ENCODE measurements around the gene GNB1L. TPM values are rescaled to one million over a fixed set of nuclear protein-coding genes. Genes with fewer than 3 reads are reported as not detected.
A peak's percentile ranks its signal among the peaks of the same experiment; 100 is the strongest.

Gene GNB1L
- total and polyA plus RNA-seq, 10 of the 15 experiments (the other 5 are each of a cell fraction or from before 2014, with no cell fraction given), result 0.21 to 19.4 (median 6.8) TPM

GRCh38 chr22:19896665-19897355 is 42.1 kb upstream of the GNB1L start:
- ChIA-PET POLR2A (no interaction called here), RAD21 (ENCODE audit: unreplicated experiment) (interaction anchor here (0.8 kb wide), 2 partner anchors 124 to 166 kb away, joined by 3 read pairs; no protein-coding TSS in a partner anchor), SMC1A (ENCODE audit: uncharacterized antibody, unreplicated experiment) (interaction anchor here (0.8 kb wide), 1 partner anchor 41 kb away, joined by 3 read pairs; no protein-coding TSS in a partner anchor), CTCF (no interaction called here)
- H3K4me2 ChIP-seq (ENCODE audit: control insufficient read depth, insufficient read depth), result no peak overlapping the region
- H4K20me1 ChIP-seq (ENCODE audit: control insufficient read depth, insufficient read depth), result no peaks in the 10 kb centered on the region
- in situ Hi-C loops (cut with MboI) (no loop called here), intact Hi-C loops (cut with micrococcal nuclease; ENCODE audit: unreplicated experiment) (no loop called here)
- no peak overlapping the region for H3K27ac ChIP-seq (ENCODE audit: control insufficient read depth, insufficient read depth)
- 63% methylated on average over 14 of the region's 15 CpGs for WGBS (ENCODE audit: insufficient coverage, insufficient replicate concordance, low lambda C conversion rate, missing lambda C conversion rate)
- H3K4me3 ChIP-seq, result no peak overlapping the region
- H3K36me3 ChIP-seq (ENCODE audit: control insufficient read depth in 2 of 2, insufficient read depth in 2 of 2, low read length in 1 of 2), result no peaks in the 10 kb centered on the region; a peak in 1 of 4 replicates
- TF ChIP-seq USF1 (IDR thresholded peaks at IDR 0.05; ENCODE audit: borderline replicate concordance, extremely low read length, insufficient read depth, low read depth, low read length) (peak; percentile 10), GATAD2B (conservative IDR thresholded peaks at IDR 0.05; ENCODE audit: low read depth) (no peak)
- H2AFZ ChIP-seq (ENCODE audit: control insufficient read depth, low read depth, low read length), result no peak overlapping the region
- H3K9me3 ChIP-seq (replicated peaks; ENCODE audit: control insufficient read depth, insufficient read depth, low read length), result no peaks in the 10 kb centered on the region
- no peaks in the 10 kb centered on the region for H3K79me2 ChIP-seq (ENCODE audit: control insufficient read depth, insufficient read depth, low read length)
- DNase-seq (ENCODE audit: low read depth, low spot score) (no peak), ATAC-seq (no peak; the same call in 2 of the 3 replicates), FAIRE-seq (no peak)
- peaks cover 8% of the 10 kb centered on the region for H3K4me1 ChIP-seq (ENCODE audit: control insufficient read depth, insufficient read depth, low read length)
- no peak overlapping the region for H3K9ac ChIP-seq (ENCODE audit: control insufficient read depth, insufficient read depth, low read length)
- no TSS peak for BruUV-seq (replicated peaks)
- no peaks in the 10 kb centered on the region for H3K27me3 ChIP-seq (replicated peaks in 1 of 2; ENCODE audit: control insufficient read depth in 2 of 2, insufficient read depth in 2 of 2, low read length in 1 of 2)

DNA sequence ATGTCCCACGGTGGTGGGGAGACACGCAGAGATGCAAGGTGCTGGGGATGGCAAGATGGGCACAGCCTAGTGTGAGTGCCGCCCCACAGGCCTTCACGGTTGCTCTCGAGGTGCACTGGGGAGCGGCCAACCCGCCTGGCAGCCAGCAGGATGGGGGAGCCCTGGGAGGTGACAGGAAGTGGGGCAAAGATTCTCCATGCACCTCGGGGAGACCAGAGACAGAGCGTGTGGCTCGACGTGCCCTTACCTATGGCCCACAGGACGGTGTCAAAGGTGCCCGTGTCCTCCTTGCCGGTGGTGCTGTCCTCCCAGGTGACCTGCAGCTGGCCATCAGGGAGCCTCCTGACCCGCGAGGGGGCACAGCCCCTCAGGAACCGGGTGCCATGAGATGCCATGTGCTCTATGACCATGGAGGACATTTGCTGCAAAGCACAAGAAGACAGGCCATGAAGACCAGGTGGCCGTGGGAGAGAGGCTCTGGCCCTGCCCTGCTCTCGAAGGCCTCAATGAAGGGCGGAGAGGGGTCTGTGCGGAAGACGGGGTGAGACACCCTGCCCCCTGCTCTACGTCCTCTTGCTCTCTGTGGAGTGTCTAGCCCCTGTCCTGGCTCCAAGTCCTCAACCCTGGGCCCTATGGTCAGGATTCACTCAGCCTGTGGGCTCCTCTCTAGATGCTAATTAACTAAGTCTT is 40.6 kb upstream of the GNB1L start:
- ATAC-seq (no peak), FAIRE-seq (no peak), DNase-seq (ENCODE audit: low read depth, low spot score) (no peak)
- ChIA-PET SMC1A (ENCODE audit: uncharacterized antibody, unreplicated experiment) (no interaction called here), POLR2A (no interaction called here), RAD21 (ENCODE audit: unreplicated experiment) (no interaction called here), CTCF (no interaction called here)
- Histone ChIP-seq H3K4me1 (ENCODE audit: control insufficient read depth, insufficient read depth, low read length) (peaks cover 20% of the 10 kb centered on the region), H3K27me3 (replicated peaks in 1 of 2; ENCODE audit: control insufficient read depth in 2 of 2, insufficient read depth in 2 of 2, low read length in 1 of 2) (no peaks in the 10 kb centered on the region), H2AFZ (ENCODE audit: control insufficient read depth, low read depth, low read length) (no peak overlapping the region), H3K27ac (ENCODE audit: control insufficient read depth, insufficient read depth) (no peak overlapping the region), H3K79me2 (ENCODE audit: control insufficient read depth, insufficient read depth, low read length) (no peaks in the 10 kb centered on the region), H4K20me1 (ENCODE audit: control insufficient read depth, insufficient read depth) (no peaks in the 10 kb centered on the region), H3K36me3 (ENCODE audit: control insufficient read depth in 2 of 2, insufficient read depth in 2 of 2, low read length in 1 of 2) (no peaks in the 10 kb centered on the region), H3K4me3 (no peak overlapping the region), H3K9me3 (replicated peaks; ENCODE audit: control insufficient read depth, insufficient read depth, low read length) (no peaks in the 10 kb centered on the region), H3K9ac (ENCODE audit: control insufficient read depth, insufficient read depth, low read length) (no peak overlapping the region), H3K4me2 (ENCODE audit: control insufficient read depth, insufficient read depth) (no peak overlapping the region)
- intact Hi-C loops (cut with micrococcal nuclease; ENCODE audit: unreplicated experiment) (no loop called here), in situ Hi-C loops (cut with MboI) (no loop called here)
- no TSS peak for BruUV-seq (replicated peaks)
- 89% methylated on average over 23 of the region's 23 CpGs for WGBS (ENCODE audit: insufficient coverage, insufficient replicate concordance, low lambda C conversion rate, missing lambda C conversion rate)
- TF ChIP-seq KDM1A (IDR thresholded peaks at IDR 0.05; ENCODE audit: borderline replicate concordance), result no peak
- TF ChIP-seq ZNF622 (IDR thresholded peaks at IDR 0.05), result no peak
- TF ChIP-seq JUND (IDR thresholded peaks at IDR 0.05; ENCODE audit: low read depth, low read length), result no peak
- TF ChIP-seq TARDBP (IDR thresholded peaks at IDR 0.05; ENCODE audit: borderline replicate concordance), result no peak
- no peak for TF ChIP-seq MYC (IDR thresholded peaks at IDR 0.05; ENCODE audit: insufficient read depth, insufficient read length, insufficient replicate concordance, low read length, severe bottlenecking)
- TF ChIP-seq CBX5 (IDR thresholded peaks at IDR 0.05; ENCODE audit: low read depth), result no peak
- TF ChIP-seq POLR2A (IDR thresholded peaks at IDR 0.05; ENCODE audit: low read depth, low read length), result no peak
- TF ChIP-seq SRF (IDR thresholded peaks at IDR 0.05; ENCODE audit: low read depth in 2 of 2, low read length in 2 of 2), result no peak
- TF ChIP-seq, protein P1, sequence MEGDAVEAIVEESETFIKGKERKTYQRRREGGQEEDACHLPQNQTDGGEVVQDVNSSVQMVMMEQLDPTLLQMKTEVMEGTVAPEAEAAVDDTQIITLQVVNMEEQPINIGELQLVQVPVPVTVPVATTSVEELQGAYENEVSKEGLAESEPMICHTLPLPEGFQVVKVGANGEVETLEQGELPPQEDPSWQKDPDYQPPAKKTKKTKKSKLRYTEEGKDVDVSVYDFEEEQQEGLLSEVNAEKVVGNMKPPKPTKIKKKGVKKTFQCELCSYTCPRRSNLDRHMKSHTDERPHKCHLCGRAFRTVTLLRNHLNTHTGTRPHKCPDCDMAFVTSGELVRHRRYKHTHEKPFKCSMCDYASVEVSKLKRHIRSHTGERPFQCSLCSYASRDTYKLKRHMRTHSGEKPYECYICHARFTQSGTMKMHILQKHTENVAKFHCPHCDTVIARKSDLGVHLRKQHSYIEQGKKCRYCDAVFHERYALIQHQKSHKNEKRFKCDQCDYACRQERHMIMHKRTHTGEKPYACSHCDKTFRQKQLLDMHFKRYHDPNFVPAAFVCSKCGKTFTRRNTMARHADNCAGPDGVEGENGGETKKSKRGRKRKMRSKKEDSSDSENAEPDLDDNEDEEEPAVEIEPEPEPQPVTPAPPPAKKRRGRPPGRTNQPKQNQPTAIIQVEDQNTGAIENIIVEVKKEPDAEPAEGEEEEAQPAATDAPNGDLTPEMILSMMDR (IDR thresholded peaks at IDR 0.05 in 2 of 3, conservative IDR thresholded peaks at IDR 0.05 in 1 of 3; ENCODE audit: control insufficient read depth in 2 of 3, extremely low read depth in 1 of 3, insufficient read depth in 1 of 3, low read depth in 3 of 3, low read length in 3 of 3), result no peak
- no peak for TF ChIP-seq FOXK2 (IDR thresholded peaks at IDR 0.05)
- TF ChIP-seq STAT1 (conservative IDR thresholded peaks at IDR 0.05), result no peak
- no peak for TF ChIP-seq MTA3 (IDR thresholded peaks at IDR 0.05; ENCODE audit: borderline replicate concordance, low read length)
- no peak for TF ChIP-seq POLR2AphosphoS2 (IDR thresholded peaks at IDR 0.05; ENCODE audit: low read depth, low read length)

All from GM12878 (cell line).